GM18858 (cell line): Measurements from ENCODE around the gene SNX22.

ENCODE experiments used
- ATAC-seq: cut with Tn5 transposase; IDR thresholded peaks from one replicate; pipeline ENCODE4 v1.9.1; 2021; ENCODE audit not compliant: unreplicated experiment

SNX22 gene

DNA sequence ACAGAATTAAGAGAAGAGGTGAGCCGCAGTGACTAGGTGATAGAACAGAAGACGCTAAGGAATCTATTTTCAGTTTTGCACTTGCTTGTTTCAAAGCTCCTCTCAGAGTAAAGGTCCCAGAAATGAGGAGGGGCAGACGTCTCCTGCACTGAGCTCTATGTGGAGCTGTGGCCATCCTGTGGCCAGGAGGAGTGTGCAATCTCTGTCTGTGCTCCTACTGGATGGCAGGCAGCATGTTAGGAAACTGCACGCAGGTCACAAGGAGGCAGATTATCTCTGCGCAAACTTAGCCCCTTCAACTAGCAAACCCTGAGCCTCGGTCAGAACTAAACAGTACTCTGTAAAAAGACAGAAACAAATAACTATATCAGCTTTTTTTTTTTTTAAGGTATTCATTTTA, 42.4 kb downstream of the SNX22 start:
- ATAC-seq, result no peak

- no peak for ATAC-seq
Observed at GRCh38 chr15:64197425-64197824, 45.9 kb downstream of the SNX22 start.

GRCh38 chr15:64205202-64205601, 53.7 kb downstream of the SNX22 start:
- no peak for ATAC-seq
